NT2/D1 (cell line): ENCODE results near the gene STAT5B.

Experiments used
- DNase-seq: peaks from one replicate; pipeline ENCODE4 v3.0.0-alpha.2; 2011; ENCODE audit warnings: low read depth, low spot score
- H3K27me3 ChIP-seq: 2 replicates; pipeline ENCODE4 v1.6.0; 2011; ENCODE audit warnings: mild to moderate bottlenecking; ENCODE audit not compliant: insufficient read length, insufficient read depth
- H3K36me3 ChIP-seq: 2 replicates; pipeline ENCODE4 v1.6.1; 2011; ENCODE audit warnings: mild to moderate bottlenecking, low read length, mixed read lengths; ENCODE audit not compliant: insufficient read depth, insufficient read length
- H3K4me1 ChIP-seq: 2 replicates; pipeline ENCODE4 v1.5.1; 2011; ENCODE audit not compliant: insufficient read depth, insufficient read length
- H3K4me3 ChIP-seq: 2 replicates; pipeline ENCODE4 v1.5.1; 2011; ENCODE audit warnings: low read depth; ENCODE audit not compliant: insufficient read length
- H3K9ac ChIP-seq: 2 replicates; pipeline ENCODE4 v1.6.0; 2011; ENCODE audit warnings: low read depth; ENCODE audit not compliant: insufficient read length
- H3K9me3 ChIP-seq: 2 replicates; pipeline ENCODE4 v1.5.1; 2011; ENCODE audit warnings: mild to moderate bottlenecking, low read length; ENCODE audit not compliant: insufficient read depth
- SUZ12 ChIP-seq: IDR thresholded peaks from 2 replicates; pipeline ENCODE4 v1.6.1; 2011; ENCODE audit not compliant: insufficient read length, insufficient read depth; ENCODE audit errors: extremely low read depth
- YY1 ChIP-seq: IDR thresholded peaks from 2 replicates; pipeline ENCODE4 v1.6.1; 2011; ENCODE audit not compliant: insufficient read length, insufficient read depth
- ZNF274 ChIP-seq: IDR thresholded peaks from 2 replicates; pipeline ENCODE4 v1.6.1; 2011; ENCODE audit warnings: mild to moderate bottlenecking, low read depth, low read length

STAT5B gene

GRCh38 chr17:42202696-42203095 is 73.5 kb downstream of the STAT5B start:
- no peak overlapping the region for H3K9ac ChIP-seq
- peaks cover 7% of the 10 kb centered on the region for H3K36me3 ChIP-seq
- no peak for DNase-seq
- no peaks in the 10 kb centered on the region for H3K9me3 ChIP-seq
- no peak for TF ChIP-seq ZNF274
- TF ChIP-seq SUZ12 = no peak
- no peak for TF ChIP-seq YY1
- no peaks in the 10 kb centered on the region for H3K27me3 ChIP-seq
- H3K4me3 ChIP-seq = no peak overlapping the region
- no peaks in the 10 kb centered on the region for H3K4me1 ChIP-seq

GRCh38 chr17:42202159-42202558 is 74.0 kb downstream of the STAT5B start:
- TF ChIP-seq ZNF274 (no peak), SUZ12 (no peak), YY1 (no peak)
- no peak for DNase-seq
- no peaks in the 10 kb centered on the region for H3K9me3 ChIP-seq
- H3K27me3 ChIP-seq = no peaks in the 10 kb centered on the region
- peaks cover 3% of the 10 kb centered on the region for H3K36me3 ChIP-seq
- no peak overlapping the region for H3K4me3 ChIP-seq
- H3K9ac ChIP-seq = no peak overlapping the region
- no peaks in the 10 kb centered on the region for H3K4me1 ChIP-seq

GRCh38 chr17:42201458-42201772 is 74.8 kb downstream of the STAT5B start:
- no peaks in the 10 kb centered on the region for H3K36me3 ChIP-seq
- no peaks in the 10 kb centered on the region for H3K27me3 ChIP-seq
- no peak overlapping the region for H3K9ac ChIP-seq
- DNase-seq = no peak
- H3K4me1 ChIP-seq = no peaks in the 10 kb centered on the region
- no peak for TF ChIP-seq ZNF274
- TF ChIP-seq SUZ12 = no peak
- no peak for TF ChIP-seq YY1
- no peak overlapping the region for H3K4me3 ChIP-seq
- H3K9me3 ChIP-seq = no peaks in the 10 kb centered on the region

- H3K9ac ChIP-seq = no peak overlapping the region
These were observed 75.3 kb downstream of the STAT5B start for GRCh38 chr17:42200706-42201457.

GRCh38 chr17:42199416-42200011 is 76.7 kb downstream of the STAT5B start:
- Histone ChIP-seq H3K9me3 (no peaks in the 10 kb centered on the region), H3K4me3 (no peak overlapping the region), H3K36me3 (no peaks in the 10 kb centered on the region), H3K4me1 (no peaks in the 10 kb centered on the region), H3K27me3 (no peaks in the 10 kb centered on the region), H3K9ac (no peak overlapping the region)
- TF ChIP-seq YY1 (no peak), ZNF274 (no peak), SUZ12 (no peak)
- no peak for DNase-seq

More at GRCh38 chr17:42200706-42201457, 75.3 kb downstream of the STAT5B start:
- H3K27me3 ChIP-seq = no peaks in the 10 kb centered on the region
- no peaks in the 10 kb centered on the region for H3K4me1 ChIP-seq
- TF ChIP-seq SUZ12 (no peak), ZNF274 (no peak), YY1 (no peak)
- no peaks in the 10 kb centered on the region for H3K9me3 ChIP-seq
- DNase-seq = no peak
- no peaks in the 10 kb centered on the region for H3K36me3 ChIP-seq
- no peak overlapping the region for H3K4me3 ChIP-seq

GRCh38 chr17:42198897-42199296 is 77.3 kb downstream of the STAT5B start:
- Histone ChIP-seq H3K4me1 (no peaks in the 10 kb centered on the region), H3K4me3 (no peak overlapping the region), H3K27me3 (no peaks in the 10 kb centered on the region), H3K9me3 (no peaks in the 10 kb centered on the region), H3K36me3 (no peaks in the 10 kb centered on the region), H3K9ac (no peak overlapping the region)
- DNase-seq = no peak
- TF ChIP-seq YY1 = no peak
- no peak for TF ChIP-seq SUZ12
- TF ChIP-seq ZNF274 = no peak

- H3K9ac ChIP-seq = no peak overlapping the region
- DNase-seq = no peak
- H3K27me3 ChIP-seq = no peaks in the 10 kb centered on the region
- TF ChIP-seq SUZ12 = no peak
- TF ChIP-seq ZNF274 = no peak
- TF ChIP-seq YY1 = no peak
- H3K4me3 ChIP-seq = no peak overlapping the region
- no peaks in the 10 kb centered on the region for H3K4me1 ChIP-seq
- H3K36me3 ChIP-seq = no peaks in the 10 kb centered on the region
- H3K9me3 ChIP-seq = no peaks in the 10 kb centered on the region
These were observed 78.5 kb downstream of the STAT5B start for GRCh38 chr17:42197564-42198156.
